ENCODE data around the gene ZNF414.

The ZNF414 gene

GRCh38 chr19:8491574-8491973, 22.4 kb downstream of the ZNF414 start:
- DNase-seq (ENCODE audit: insufficient read length, low spot score) (no peak), FAIRE-seq (no peak)

GRCh38 chr19:8490873-8491272, 23.1 kb downstream of the ZNF414 start:
- no peak for FAIRE-seq
- no peak for DNase-seq (ENCODE audit: insufficient read length, low spot score)

- no peak for DNase-seq (ENCODE audit: insufficient read length, low spot score)
- FAIRE-seq, result no peak
Observed at GRCh38 chr19:8490395-8490760, 23.6 kb downstream of the ZNF414 start.

- FAIRE-seq, result no peak
Observed at GRCh38 chr19:8489561-8490394, 24.2 kb downstream of the ZNF414 start.

GRCh38 chr19:8488365-8488764, 25.6 kb downstream of the ZNF414 start:
- DNase-seq (ENCODE audit: insufficient read length, low spot score) (no peak), FAIRE-seq (no peak)

More at GRCh38 chr19:8489561-8490394, 24.2 kb downstream of the ZNF414 start:
- no peak for DNase-seq (ENCODE audit: insufficient read length, low spot score)

GRCh38 chr19:8487137-8487851, 26.7 kb downstream of the ZNF414 start:
- DNase-seq (ENCODE audit: insufficient read length, low spot score) (no peak), FAIRE-seq (peak; percentile 4)

- DNase-seq (ENCODE audit: insufficient read length, low spot score), result no peak
- no peak for FAIRE-seq
Observed at GRCh38 chr19:8486661-8487136, 27.3 kb downstream of the ZNF414 start.

- FAIRE-seq (no peak), DNase-seq (ENCODE audit: insufficient read length, low spot score) (no peak)
Observed at GRCh38 chr19:8485561-8486371, 28.2 kb downstream of the ZNF414 start.

GRCh38 chr19:8484331-8484894, 29.6 kb downstream of the ZNF414 start:
- no peak for FAIRE-seq
- no peak for DNase-seq (ENCODE audit: insufficient read length, low spot score)

- DNase-seq (ENCODE audit: insufficient read length, low spot score), result no peak
- FAIRE-seq, result no peak
Observed at GRCh38 chr19:8483165-8483564, 30.8 kb downstream of the ZNF414 start.

GRCh38 chr19:8482696-8483095, 31.3 kb downstream of the ZNF414 start:
- DNase-seq (ENCODE audit: insufficient read length, low spot score), result no peak
- FAIRE-seq, result no peak

GRCh38 chr19:8481616-8482015, 32.4 kb downstream of the ZNF414 start:
- FAIRE-seq, result no peak

GRCh38 chr19:8481201-8481600, 32.8 kb downstream of the ZNF414 start:
- DNase-seq (ENCODE audit: insufficient read length, low spot score) (no peak), FAIRE-seq (no peak)

More at GRCh38 chr19:8481616-8482015, 32.4 kb downstream of the ZNF414 start:
- DNase-seq (ENCODE audit: insufficient read length, low spot score), result no peak

- no peak for FAIRE-seq
- no peak for DNase-seq (ENCODE audit: insufficient read length, low spot score)
Observed at GRCh38 chr19:8478598-8478997, 35.4 kb downstream of the ZNF414 start.

- DNase-seq (ENCODE audit: insufficient read length, low spot score) (no peak), FAIRE-seq (no peak)
Observed at GRCh38 chr19:8477889-8478288, 36.1 kb downstream of the ZNF414 start.

GRCh38 chr19:8476524-8476923, 37.4 kb downstream of the ZNF414 start:
- FAIRE-seq (no peak), DNase-seq (ENCODE audit: insufficient read length, low spot score) (no peak)

GRCh38 chr19:8475005-8475404, 39.0 kb downstream of the ZNF414 start:
- no peak for DNase-seq (ENCODE audit: insufficient read length, low spot score)
- FAIRE-seq, result no peak

- DNase-seq (ENCODE audit: insufficient read length, low spot score) (no peak), FAIRE-seq (no peak)
Observed at GRCh38 chr19:8473648-8474476, 40.1 kb downstream of the ZNF414 start.

GRCh38 chr19:8469613-8470368, 44.2 kb downstream of the ZNF414 start:
- no peak for DNase-seq (ENCODE audit: insufficient read length, low spot score)
- FAIRE-seq, result no peak
